Uterus (tissue), 2 donors: ENCODE results near the gene CD72.

Experiments used
- CTCF ChIP-seq, 4 experiments: fragments of 200-600 bp in 2 of 4; fragments of 450-650 bp in 2 of 4; sonication (generic) in 2 of 4; IDR thresholded peaks; one replicate each; pipeline ENCODE4 v1.5.1; 2016 to 2019; ENCODE audit warnings: antibody characterized with exemption in 4 of 4, mild to moderate bottlenecking in 2 of 4, moderate library complexity in 1 of 4
- POLR2A ChIP-seq, 2 donors: fragments of 450-650 bp; IDR thresholded peaks; one replicate each; pipeline ENCODE4 v1.6.1; 2016; ENCODE audit warnings: antibody characterized with exemption in 2 of 2, mild to moderate bottlenecking in 1 of 2, moderate library complexity in 1 of 2

GRCh38 chr9:35651956-35652828 lies 34.0 kb upstream of the CD72 start:
- no peak for TF ChIP-seq CTCF (IDR thresholded peaks at IDR 0.05)
- TF ChIP-seq POLR2A (IDR thresholded peaks at IDR 0.05): no peak
